Motor neuron (in vitro differentiated cells): ENCODE measurements around the gene SPTBN2. TPM values are rescaled to one million over a fixed set of nuclear protein-coding genes. Genes with fewer than 3 reads are reported as not detected.

ENCODE experiments used
- ATAC-seq, 8 experiments: fragments of 200-7000 bp; cut with Tn5 transposase; replicated peaks in 6 of 8; 2 replicates each; pipeline ENCODE4 v1.8.0; 2021; ENCODE audit warnings: mild to moderate bottlenecking in 8 of 8, moderate library complexity in 8 of 8
- H3K27ac ChIP-seq, 2 donors: fragments of 250-450 bp; sonication (Bioruptor Pico); 2 replicates each; pipeline ENCODE4 v1.9.0; 2021; ENCODE audit warnings: antibody characterized with exemption in 2 of 2, mild to moderate bottlenecking in 2 of 2, moderate library complexity in 1 of 2
- H3K4me1 ChIP-seq, 2 donors: fragments of 250-450 bp; sonication (Bioruptor Pico); replicated peaks in 1 of 2; 2 replicates each; pipeline ENCODE4 v1.6.1; 2021; ENCODE audit warnings: antibody characterized with exemption in 2 of 2, mild to moderate bottlenecking in 2 of 2, moderate library complexity in 1 of 2
- H3K4me3 ChIP-seq, 5 donors: fragments of 250-450 bp; sonication (Bioruptor Pico); 2 replicates each; pipeline ENCODE4 v1.9.0; 2021; ENCODE audit warnings: antibody characterized with exemption in 5 of 5, mild to moderate bottlenecking in 5 of 5, moderate library complexity in 4 of 5
- WGBS, 10 experiments: fragments of 450-650 bp; shearing (Covaris generic); methylation state at CpG; one replicate each; pipeline ENCODE4 v1.0.0; 2022; 5-methylcytosine and 5-hydroxymethylcytosine counted together
- in situ Hi-C, 9 experiments: fragments of 400-800 bp; cut with MboI; loops; one replicate each; pipeline ENCODE4 v1.15.0; 2021; ENCODE audit warnings: low sequenced_read_pairs in 9 of 9, low pct_unique_long_range_greater_than_20kb in 2 of 9; ENCODE audit not compliant: unreplicated experiment in 9 of 9
- total RNA-seq, 8 experiments: library from RNA; unstranded; fragments of 300-600 nt; gene quantifications; 2 replicates each; pipeline versions ENCODE4 v1.2.3 to v1.2.4, GENCODE V29; 2022

Gene SPTBN2
- total RNA-seq, 8 experiments from 2014 or later, result 2.4 to 99.4 (median 62.6) TPM

DNA sequence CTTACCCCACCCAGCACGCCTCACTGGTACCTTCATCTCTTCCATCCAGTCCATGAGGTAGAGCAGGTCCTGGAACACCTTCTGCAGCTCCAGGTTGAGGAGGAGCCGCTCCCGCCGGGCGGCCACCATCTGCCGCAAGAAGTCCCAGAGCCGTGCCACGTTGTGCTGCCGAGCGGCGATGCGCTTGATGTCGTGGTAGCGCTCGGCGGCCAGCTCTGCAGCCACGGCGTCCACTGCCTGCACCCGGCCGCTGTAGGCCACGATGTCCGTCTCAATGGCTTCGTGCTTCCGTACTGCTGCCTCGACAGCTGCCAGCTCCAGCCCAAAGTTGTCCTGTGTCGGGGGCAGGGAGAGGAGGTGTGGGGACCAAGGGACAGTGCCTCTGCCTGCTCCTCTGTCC is 21.5 kb downstream of the SPTBN2 start:
- H3K4me3 ChIP-seq, result no peak overlapping the region
- no peaks in the 10 kb centered on the region for H3K4me1 ChIP-seq
- in situ Hi-C loops, result loop anchor here in 1 of 9 experiments (25.0 kb wide), 1 partner anchor 105 kb away; no protein-coding TSS in a partner anchor
- ATAC-seq, result no peak
- WGBS, 10 experiments, result 97% methylated on average over 6 of the region's 26 CpGs; no CpG with 5 or more reads in 9 of the 10 experiments
- H3K27ac ChIP-seq, result no peak overlapping the region

- ATAC-seq, result no peak
- in situ Hi-C loops, result loop anchor here in 1 of 9 experiments (25.0 kb wide), 1 partner anchor 105 kb away; no protein-coding TSS in a partner anchor
- Histone ChIP-seq H3K4me1 (no peaks in the 10 kb centered on the region), H3K27ac (no peak overlapping the region), H3K4me3 (no peak overlapping the region)
- 60 to 100% (median 80%) methylated on average over 1 to 9 of the region's 9 CpGs; no CpG with 5 or more reads in 3 of the 10 experiments for WGBS, 10 experiments
These were observed 22.0 kb downstream of the SPTBN2 start for GRCh38 chr11:66706989-66707388.

GRCh38 chr11:66705587-66706335 is 23.3 kb downstream of the SPTBN2 start:
- no peak overlapping the region for H3K27ac ChIP-seq
- no peak overlapping the region for H3K4me3 ChIP-seq
- WGBS, 10 experiments, result 72 to 100% (median 96%) methylated on average over 1 to 17 of the region's 26 CpGs; no CpG with 5 or more reads in 1 of the 10 experiments
- in situ Hi-C loops, result loop anchor here in 1 of 9 experiments (25.0 kb wide), 1 partner anchor 107 kb away; no protein-coding TSS in a partner anchor
- no peak for ATAC-seq
- no peaks in the 10 kb centered on the region for H3K4me1 ChIP-seq

DNA sequence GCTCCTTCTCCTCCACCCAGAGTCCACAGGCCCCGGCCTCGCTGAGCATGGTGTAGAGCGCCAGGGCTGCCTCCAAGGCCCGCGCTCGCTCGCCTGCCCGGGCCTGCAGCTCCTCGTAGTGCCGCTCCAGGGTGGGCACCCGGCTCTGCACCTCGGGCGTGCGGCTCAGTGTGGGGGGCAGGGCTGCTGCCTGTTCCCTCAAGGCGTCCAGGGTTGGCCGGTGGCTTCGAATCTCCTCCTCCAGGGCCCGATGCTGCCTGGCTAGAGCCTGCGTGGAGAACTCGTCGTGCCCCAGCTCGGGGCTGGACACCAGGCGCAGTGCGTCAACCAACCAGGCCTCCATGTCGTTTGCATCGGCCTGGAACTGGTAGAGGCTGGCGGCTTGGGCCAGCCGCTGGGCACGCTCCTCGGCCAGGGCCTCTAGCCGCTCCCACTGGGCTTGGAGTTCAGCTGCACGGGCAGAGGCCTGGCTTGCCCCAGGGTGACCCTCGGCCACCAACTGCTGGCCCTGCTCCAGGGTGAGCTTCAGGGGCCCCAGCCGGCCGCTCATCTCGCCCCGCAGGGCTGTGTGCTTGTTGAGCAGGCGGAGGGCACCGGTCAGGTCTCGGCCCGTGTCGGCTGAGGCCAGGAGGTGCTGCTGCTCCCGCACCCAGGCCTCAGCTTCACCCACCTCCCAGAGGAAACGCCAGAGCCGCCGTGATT is 24.2 kb downstream of the SPTBN2 start:
- WGBS, 10 experiments, result 80 to 100% (median 97%) methylated on average over 3 to 11 of the region's 46 CpGs; no CpG with 5 or more reads in 6 of the 10 experiments
- in situ Hi-C loops, result loop anchor here in 1 of 9 experiments (25.0 kb wide), 1 partner anchor 107 kb away; no protein-coding TSS in a partner anchor
- Histone ChIP-seq H3K4me3 (no peak overlapping the region), H3K27ac (no peak overlapping the region), H3K4me1 (no peaks in the 10 kb centered on the region)
- ATAC-seq, result peak in 2 of 8 experiments; percentile 9 to 22

DNA sequence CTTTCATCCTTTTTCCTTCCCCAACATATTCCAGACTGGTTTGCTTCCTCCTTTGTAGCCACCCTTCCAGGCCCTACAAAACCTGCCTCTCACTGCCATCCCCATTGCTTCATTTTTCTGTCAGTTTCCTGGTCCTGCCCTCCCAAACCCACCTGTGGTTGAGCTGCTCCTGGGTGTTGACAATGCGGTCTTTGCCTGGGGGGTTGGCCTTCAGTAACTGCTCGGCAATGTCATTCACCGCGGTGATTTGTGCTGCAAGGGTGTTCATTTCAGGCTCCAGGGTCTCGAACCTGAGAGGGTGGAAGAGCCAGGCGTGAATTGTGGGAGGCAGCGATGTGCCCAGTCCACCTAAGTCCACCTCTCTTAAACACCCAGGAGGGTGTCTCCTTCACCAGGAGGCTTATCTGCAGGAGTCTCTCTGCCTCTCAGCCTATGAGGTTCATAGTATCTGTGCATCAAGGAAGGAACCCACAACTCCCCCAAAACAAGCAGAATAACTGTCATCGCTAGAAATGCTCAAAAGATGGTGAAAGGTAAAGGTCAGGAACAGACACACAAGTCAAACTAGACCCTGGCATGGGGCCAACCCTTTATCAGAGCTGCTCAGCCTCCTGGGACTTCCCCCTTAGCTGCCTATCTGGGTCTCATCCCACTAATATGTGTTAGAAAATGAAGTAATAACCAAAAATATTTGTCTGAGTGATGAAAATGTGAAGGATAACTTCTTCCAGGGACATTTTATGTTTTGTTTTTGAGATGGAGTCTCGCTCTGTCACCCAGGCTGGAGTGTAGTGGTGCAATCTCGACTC is 27.4 kb downstream of the SPTBN2 start:
- ATAC-seq, result no peak
- no peak overlapping the region for H3K4me3 ChIP-seq
- H3K27ac ChIP-seq, result no peak overlapping the region
- 84 to 100% (median 100%) methylated on average over 1 to 9 of the region's 10 CpGs; no CpG with 5 or more reads in 1 of the 10 experiments for WGBS, 10 experiments
- in situ Hi-C loops, result loop anchor here in 1 of 9 experiments (25.0 kb wide), 1 partner anchor 111 kb away; no protein-coding TSS in a partner anchor
- no peaks in the 10 kb centered on the region for H3K4me1 ChIP-seq

- WGBS, 10 experiments, result 84 to 100% (median 90%) methylated on average over 3 to 11 of the region's 27 CpGs; no CpG with 5 or more reads in 6 of the 10 experiments
- ATAC-seq, result no peak
- in situ Hi-C loops, result loop anchor here in 1 of 9 experiments (25.0 kb wide), 1 partner anchor 112 kb away; no protein-coding TSS in a partner anchor
- H3K4me3 ChIP-seq, result no peak overlapping the region
- H3K27ac ChIP-seq, result no peak overlapping the region
- no peaks in the 10 kb centered on the region for H3K4me1 ChIP-seq
These were observed 28.3 kb downstream of the SPTBN2 start for GRCh38 chr11:66700742-66701141.

- Histone ChIP-seq H3K4me1 (no peaks in the 10 kb centered on the region), H3K4me3 (no peak overlapping the region), H3K27ac (no peak overlapping the region)
- in situ Hi-C loops, result loop anchor here in 1 of 9 experiments (25.0 kb wide), 1 partner anchor 112 kb away; no protein-coding TSS in a partner anchor
- no peak for ATAC-seq
- WGBS, 10 experiments, result 0 to 100% (median 94%) methylated on average over 1 to 8 of the region's 15 CpGs; no CpG with 5 or more reads in 3 of the 10 experiments
These were observed 28.7 kb downstream of the SPTBN2 start for GRCh38 chr11:66700337-66700736.

- WGBS, 10 experiments, result 91 to 98% methylated on average over 4 to 7 of the region's 9 CpGs; no CpG with 5 or more reads in 8 of the 10 experiments
- Histone ChIP-seq H3K4me1 (no peaks in the 10 kb centered on the region), H3K4me3 (no peak overlapping the region), H3K27ac (no peak overlapping the region)
- in situ Hi-C loops, result loop anchor here in 5 of 9 experiments (10.0 to 25.0 kb wide), 2 partner anchors 136 to 286 kb away; partner anchors contain the start of gene NPAS4 (in 3 of the 5)
- no peak for ATAC-seq
These were observed 30.5 kb downstream of the SPTBN2 start for GRCh38 chr11:66698491-66698890.

GRCh38 chr11:66697988-66698387 is 31.0 kb downstream of the SPTBN2 start:
- Histone ChIP-seq H3K4me1 (no peaks in the 10 kb centered on the region), H3K4me3 (no peak overlapping the region), H3K27ac (no peak overlapping the region)
- WGBS, 10 experiments, result 59 to 100% (median 84%) methylated on average over 1 to 6 of the region's 6 CpGs; no CpG with 5 or more reads in 1 of the 10 experiments
- in situ Hi-C loops, result loop anchor here in 5 of 9 experiments (10.0 to 25.0 kb wide), 2 partner anchors 137 to 286 kb away; partner anchors contain the start of gene NPAS4 (in 3 of the 5)
- ATAC-seq, result no peak

DNA sequence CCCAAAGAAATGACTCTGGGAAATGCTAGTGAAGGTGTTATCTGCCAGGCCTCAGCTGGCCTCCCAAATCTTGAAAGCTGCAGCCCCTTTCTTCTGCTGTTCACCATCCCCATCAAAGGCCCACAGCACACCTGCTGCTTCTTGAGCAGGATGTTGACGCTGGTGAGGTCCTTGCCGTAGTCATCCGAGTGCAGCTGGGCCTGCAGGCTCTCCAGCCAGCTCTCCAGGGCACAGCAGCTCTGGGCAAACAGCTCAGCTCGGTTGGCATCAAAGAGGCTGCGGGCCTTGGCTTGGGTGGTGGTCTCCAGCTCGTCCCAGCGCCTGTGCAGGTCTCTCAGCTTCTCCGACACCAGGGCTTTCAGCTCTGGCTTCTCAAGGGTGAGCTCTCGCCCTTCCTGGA is 32.9 kb downstream of the SPTBN2 start:
- ATAC-seq, result no peak
- no peaks in the 10 kb centered on the region for H3K4me1 ChIP-seq
- in situ Hi-C loops, result loop anchor here in 5 of 9 experiments (10.0 to 25.0 kb wide), 2 partner anchors 139 to 284 kb away; partner anchors contain the start of gene NPAS4 (in 3 of the 5)
- no peak overlapping the region for H3K4me3 ChIP-seq
- no peak overlapping the region for H3K27ac ChIP-seq
- 40 to 96% (median 70%) methylated on average over 1 to 5 of the region's 9 CpGs; no CpG with 5 or more reads in 5 of the 10 experiments for WGBS, 10 experiments

DNA sequence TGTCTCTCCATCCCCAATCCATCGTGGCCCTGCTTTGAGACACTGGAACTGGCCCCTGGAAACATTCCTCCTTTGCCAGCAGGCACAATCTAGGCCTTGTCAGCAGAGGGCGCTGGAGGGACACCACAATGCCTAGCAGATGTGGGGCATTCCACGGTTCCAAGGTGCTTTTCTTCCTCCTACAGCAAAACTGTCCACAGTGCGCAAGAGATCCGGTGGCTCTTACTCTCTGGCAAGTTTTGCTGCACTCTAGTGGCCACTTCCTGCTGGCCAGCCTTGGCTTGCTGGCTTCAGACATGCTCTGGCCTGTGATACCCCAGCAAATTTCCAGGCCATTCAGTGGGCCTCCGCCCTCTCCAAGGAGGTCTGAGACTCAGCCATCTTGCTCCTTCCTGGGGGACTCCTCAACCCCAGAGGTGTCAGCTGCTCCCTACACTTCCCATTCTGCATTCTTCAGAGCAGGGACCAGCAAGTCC is 34.2 kb downstream of the SPTBN2 start:
- Histone ChIP-seq H3K4me1 (no peaks in the 10 kb centered on the region), H3K27ac (no peak overlapping the region), H3K4me3 (no peak overlapping the region)
- WGBS, 10 experiments, result 0 to 67% (median 7%) methylated on average over 1 to 6 of the region's 6 CpGs; no CpG with 5 or more reads in 3 of the 10 experiments
- peak; percentile 94 to 99 (median 98) for ATAC-seq
- in situ Hi-C loops, result loop anchor here in 6 of 9 experiments (5.0 to 25.0 kb wide), 3 partner anchors 138 to 282 kb away; partner anchors contain the start of gene NPAS4 (in 3 of the 6)

DNA sequence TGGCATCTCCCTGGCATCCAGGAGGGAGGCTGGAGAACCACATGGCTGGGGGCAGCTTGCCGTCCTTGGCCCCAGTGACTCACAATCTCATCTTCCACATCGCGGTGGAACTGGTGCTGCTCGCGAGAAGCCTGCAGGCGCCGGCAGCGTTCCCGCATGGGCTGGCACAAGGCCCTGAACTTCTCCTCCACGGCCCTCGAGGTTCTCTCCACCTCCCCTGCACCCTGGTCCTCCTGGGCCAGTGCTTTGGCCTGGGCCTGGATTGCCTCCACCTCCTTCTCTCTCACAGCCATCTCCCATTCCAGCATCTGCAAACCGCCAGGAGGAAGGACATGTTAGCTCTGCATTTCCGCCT is 35.0 kb downstream of the SPTBN2 start:
- in situ Hi-C loops, result loop anchor here in 6 of 9 experiments (5.0 to 25.0 kb wide), 3 partner anchors 138 to 282 kb away; partner anchors contain the start of gene NPAS4 (in 3 of the 6)
- H3K27ac ChIP-seq, result no peak overlapping the region
- no peaks in the 10 kb centered on the region for H3K4me1 ChIP-seq
- H3K4me3 ChIP-seq, result no peak overlapping the region
- ATAC-seq, result no peak
- WGBS, 10 experiments, result 83 to 96% (median 88%) methylated on average over 2 to 8 of the region's 13 CpGs; no CpG with 5 or more reads in 5 of the 10 experiments
